ENCODE results near the gene SIRPA. TPM values are rescaled to one million over a fixed set of nuclear protein-coding genes. Genes with fewer than 3 reads are reported as not detected.

The SIRPA gene
- total RNA-seq, 3 donors from 2014 or later (not counting 1 experiment from before 2014, with no cell fraction given), result 1.3 to 7.5 (median 2.3) TPM

GRCh38 chr20:1943275-1944002 lies 48.2 kb downstream of the SIRPA start:
- no peak for TF ChIP-seq CTCF (IDR thresholded peaks at IDR 0.05)
- Histone ChIP-seq H3K4me3 (ENCODE audit: low read length) (no peak overlapping the region), H3K27ac (ENCODE audit: low read length) (no peak overlapping the region), H3K9me3 (ENCODE audit: control insufficient read depth, insufficient read depth, low read length) (no peaks in the 10 kb centered on the region), H3K27me3 (ENCODE audit: control insufficient read depth, insufficient read depth, low read length) (no peaks in the 10 kb centered on the region), H3K4me1 (ENCODE audit: control insufficient read depth, insufficient read depth, low read length) (peaks cover 9% of the 10 kb centered on the region), H3K36me3 (ENCODE audit: control insufficient read depth, insufficient read depth, low read length) (no peaks in the 10 kb centered on the region)
- Mint-ChIP-seq H3K4me1 (no peaks in the 10 kb centered on the region), H3K27me3 (ENCODE audit: low read depth in 2 of 2) (peaks cover 20 to 23% of the 10 kb centered on the region in 2 donors), H3K27ac (no peak overlapping the region), H3K4me3 (no peak overlapping the region), H3K36me3 (no peaks in the 10 kb centered on the region), H3K9me3 (no peaks in the 10 kb centered on the region)
- no peak for DNase-seq
- ATAC-seq, result peak in 1 of 3 donors; percentile 30
- intact Hi-C loops (cut with micrococcal nuclease), result no loop called here
- 81% methylated on average over 8 of the region's 8 CpGs for WGBS (ENCODE audit: insufficient coverage)

GRCh38 chr20:1944345-1945091 lies 49.3 kb downstream of the SIRPA start:
- Histone ChIP-seq H3K9me3 (ENCODE audit: control insufficient read depth, insufficient read depth, low read length) (no peaks in the 10 kb centered on the region), H3K27me3 (ENCODE audit: control insufficient read depth, insufficient read depth, low read length) (no peaks in the 10 kb centered on the region), H3K36me3 (ENCODE audit: control insufficient read depth, insufficient read depth, low read length) (no peaks in the 10 kb centered on the region), H3K4me3 (ENCODE audit: low read length) (no peak overlapping the region), H3K4me1 (ENCODE audit: control insufficient read depth, insufficient read depth, low read length) (peaks cover 9% of the 10 kb centered on the region), H3K27ac (ENCODE audit: low read length) (no peak overlapping the region)
- Mint-ChIP-seq H3K27me3 (ENCODE audit: low read depth in 2 of 2) (peaks cover 28 to 29% of the 10 kb centered on the region in 2 donors), H3K27ac (no peak overlapping the region), H3K4me3 (no peak overlapping the region), H3K4me1 (no peaks in the 10 kb centered on the region), H3K9me3 (no peaks in the 10 kb centered on the region), H3K36me3 (no peaks in the 10 kb centered on the region)
- 87% methylated on average over 6 of the region's 6 CpGs for WGBS (ENCODE audit: insufficient coverage)
- ATAC-seq (no peak), DNase-seq (no peak)
- TF ChIP-seq CTCF (IDR thresholded peaks at IDR 0.05), result no peak
- intact Hi-C loops (cut with micrococcal nuclease), result no loop called here

GRCh38 chr20:1945134-1945618 lies 50.0 kb downstream of the SIRPA start:
- no peak overlapping the region for H3K4me3 Mint-ChIP-seq
- peaks cover 9% of the 10 kb centered on the region for H3K4me1 ChIP-seq (ENCODE audit: control insufficient read depth, insufficient read depth, low read length)
- intact Hi-C loops (cut with micrococcal nuclease), result no loop called here
- no peaks in the 10 kb centered on the region for H3K9me3 ChIP-seq (ENCODE audit: control insufficient read depth, insufficient read depth, low read length)
- ATAC-seq (peak in 2 of 3 donors; percentile 15 to 48), DNase-seq (no peak)
- no peaks in the 10 kb centered on the region for H3K36me3 Mint-ChIP-seq
- WGBS (ENCODE audit: insufficient coverage), result 85% methylated on average over 9 of the region's 9 CpGs
- no peaks in the 10 kb centered on the region for H3K36me3 ChIP-seq (ENCODE audit: control insufficient read depth, insufficient read depth, low read length)
- H3K9me3 Mint-ChIP-seq, result no peaks in the 10 kb centered on the region
- H3K27me3 Mint-ChIP-seq (ENCODE audit: low read depth in 2 of 2), result peaks cover 31 to 35% of the 10 kb centered on the region in 2 donors
- no peak for TF ChIP-seq CTCF (IDR thresholded peaks at IDR 0.05)
- H3K27me3 ChIP-seq (ENCODE audit: control insufficient read depth, insufficient read depth, low read length), result no peaks in the 10 kb centered on the region
- H3K4me1 Mint-ChIP-seq, result no peaks in the 10 kb centered on the region
- H3K27ac ChIP-seq (ENCODE audit: low read length), result no peak overlapping the region
- H3K27ac Mint-ChIP-seq, result no peak overlapping the region
- no peak overlapping the region for H3K4me3 ChIP-seq (ENCODE audit: low read length)

Measured in natural killer cell (primary cell).